GM21360 (cell line): Measurements from ENCODE around the gene GATB.

Experiments used
- ATAC-seq: cut with Tn5 transposase; IDR thresholded peaks from one replicate; pipeline ENCODE4 v1.9.1; 2021; ENCODE audit warnings: mild to moderate bottlenecking, moderate library complexity; ENCODE audit not compliant: unreplicated experiment

Gene GATB

GRCh38 chr4:151624626-151625565 is 135.9 kb downstream of the GATB start:
- no peak for ATAC-seq
